GM12891 (cell line): ENCODE measurements around the gene PLS3.

ENCODE experiments used
- PAX5 ChIP-seq: IDR thresholded peaks from 2 replicates; pipeline ENCODE4 v1.6.1; 2011; ENCODE audit warnings: low read length, moderate library complexity, mild to moderate bottlenecking; ENCODE audit not compliant: insufficient read depth, severe bottlenecking
- POLR2A ChIP-seq: IDR thresholded peaks from 2 replicates; pipeline ENCODE4 v1.6.1; 2011; ENCODE audit warnings: low read depth, low read length, control low read depth
- POLR2AphosphoS5 ChIP-seq: IDR thresholded peaks from 2 replicates; pipeline ENCODE4 v1.6.1; 2011; ENCODE audit warnings: low read depth, low read length, control low read depth
- SPI1 ChIP-seq: IDR thresholded peaks from 2 replicates; pipeline ENCODE4 v1.6.1; 2011; ENCODE audit warnings: low read depth, low read length, control low read depth

DNA sequence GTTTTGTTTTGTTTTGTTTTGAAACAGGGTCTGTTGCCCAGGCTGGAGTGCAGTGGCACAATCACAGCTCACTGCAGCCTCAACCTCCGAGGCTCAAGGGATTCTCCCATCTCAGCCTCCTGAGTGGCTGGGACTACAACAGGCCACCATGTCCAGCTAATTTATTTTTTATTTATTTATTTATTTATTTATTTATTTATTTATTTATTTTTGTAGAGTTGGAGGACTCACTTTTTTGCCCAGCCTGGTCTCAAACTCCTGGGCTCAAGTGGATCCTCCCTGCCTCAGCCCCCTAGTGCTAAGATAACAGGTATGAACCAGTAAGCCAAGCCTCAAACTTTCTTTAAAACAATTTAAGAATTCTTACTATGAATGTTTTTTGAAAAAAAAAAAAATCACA, 26.6 kb upstream of the PLS3 start:
- no peak for TF ChIP-seq POLR2AphosphoS5
- TF ChIP-seq POLR2A: no peak
- no peak for TF ChIP-seq PAX5
- TF ChIP-seq SPI1: no peak
